GM18526 (cell line): Measurements from ENCODE around the gene PTBP3.
A peak's percentile ranks its signal among the peaks of the same experiment; 100 is the strongest.

Experiments
- POLR2A ChIP-seq: IDR thresholded peaks from 3 replicates; pipeline ENCODE4 v1.6.1; 2011; ENCODE audit not compliant: insufficient read length; ENCODE audit errors: extremely low read depth

Gene PTBP3

DNA sequence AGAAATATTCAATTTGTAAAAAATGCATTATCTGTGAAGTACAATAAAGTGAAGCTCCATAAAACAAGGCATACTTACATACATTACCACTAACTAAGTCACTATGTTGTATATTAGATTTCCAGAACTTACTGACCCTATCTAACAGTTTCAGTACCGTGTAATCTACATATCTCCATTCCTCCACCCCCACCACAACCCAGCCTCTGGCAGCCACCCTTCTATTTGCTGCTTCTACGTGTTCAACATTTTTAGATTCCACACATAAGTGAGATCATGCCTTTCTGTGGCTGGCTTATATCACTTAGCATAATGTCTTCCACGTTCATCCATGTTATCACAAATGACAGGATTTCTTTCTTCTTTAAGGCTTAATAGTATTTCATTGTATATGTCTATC, 31.3 kb upstream of the PTBP3 start:
- no peak for TF ChIP-seq POLR2A

DNA sequence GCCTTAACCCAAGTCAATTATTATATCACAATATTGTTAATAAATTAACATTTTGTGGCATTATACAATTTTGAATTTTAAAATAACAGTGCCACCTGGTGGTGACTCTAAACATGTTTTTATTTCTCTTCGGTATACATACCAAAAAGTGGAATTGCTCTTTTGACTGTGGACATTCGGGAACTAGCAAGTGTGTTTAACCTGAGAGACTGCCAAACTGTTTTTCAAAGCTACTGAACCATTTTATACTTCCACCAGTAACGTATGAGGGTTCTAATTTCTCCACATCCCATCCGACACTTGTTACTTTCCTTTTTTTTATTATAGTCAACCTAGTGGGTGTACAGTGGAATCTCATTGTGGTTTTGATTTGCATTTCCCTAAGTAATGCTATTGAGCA, 28.2 kb upstream of the PTBP3 start:
- no peak for TF ChIP-seq POLR2A

DNA sequence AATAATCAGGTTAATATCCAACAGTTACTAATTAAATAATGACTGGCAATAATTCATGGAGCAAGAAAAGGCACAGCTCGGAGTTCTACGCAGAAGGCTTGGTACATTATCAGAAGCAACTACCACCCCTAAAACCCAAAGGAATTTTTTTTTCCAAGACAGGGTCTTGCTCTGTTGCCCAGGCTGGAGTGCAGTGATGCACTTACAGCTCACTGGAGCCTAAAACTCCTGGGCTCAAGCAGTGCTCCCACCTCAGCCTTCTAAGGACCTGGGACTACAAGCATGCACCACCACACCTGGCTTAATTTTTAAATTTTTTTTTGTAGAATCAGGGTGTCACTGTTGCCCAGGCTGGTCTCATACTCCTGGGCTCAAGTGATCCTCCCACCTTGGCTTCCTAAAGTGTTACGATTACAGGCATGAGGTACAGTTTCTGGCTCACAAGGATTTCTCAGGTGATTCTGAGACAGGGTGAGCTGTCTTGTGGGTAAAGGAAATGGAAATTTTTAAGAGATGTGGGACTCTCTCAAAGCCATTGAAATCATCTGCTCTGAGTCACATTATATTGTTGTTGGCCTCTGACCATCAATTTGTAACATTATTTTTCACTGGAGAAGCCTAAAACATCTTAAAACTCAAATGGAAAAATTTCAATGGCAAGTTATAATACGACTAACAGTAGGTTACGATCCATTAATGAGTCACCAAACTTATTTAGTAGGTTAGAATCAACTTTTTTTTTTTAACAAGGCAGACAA, 26.8 kb upstream of the PTBP3 start:
- no peak for TF ChIP-seq POLR2A

DNA sequence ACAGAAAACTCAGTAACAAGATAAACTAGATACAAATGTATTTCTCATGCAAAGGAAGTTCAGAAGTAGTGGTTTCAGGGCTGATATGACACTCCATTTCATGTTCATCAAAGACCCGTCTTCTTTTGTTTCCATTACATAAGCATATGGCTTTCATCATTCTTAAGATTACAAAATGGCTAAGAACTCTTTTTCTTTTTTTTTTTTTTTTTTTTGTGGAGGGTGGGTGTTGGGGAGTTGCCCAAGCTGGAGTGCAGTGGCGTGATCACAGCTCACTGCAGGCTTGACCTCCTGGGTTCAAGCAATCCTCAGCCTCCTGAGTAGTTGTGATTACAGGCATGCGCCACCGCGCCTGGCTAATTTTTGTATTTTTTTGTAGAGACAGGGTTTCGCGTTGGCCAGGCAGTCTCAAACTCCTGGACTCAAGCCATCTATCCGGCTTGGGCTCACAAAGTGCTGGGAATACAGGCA, 22.0 kb upstream of the PTBP3 start:
- TF ChIP-seq POLR2A = no peak

DNA sequence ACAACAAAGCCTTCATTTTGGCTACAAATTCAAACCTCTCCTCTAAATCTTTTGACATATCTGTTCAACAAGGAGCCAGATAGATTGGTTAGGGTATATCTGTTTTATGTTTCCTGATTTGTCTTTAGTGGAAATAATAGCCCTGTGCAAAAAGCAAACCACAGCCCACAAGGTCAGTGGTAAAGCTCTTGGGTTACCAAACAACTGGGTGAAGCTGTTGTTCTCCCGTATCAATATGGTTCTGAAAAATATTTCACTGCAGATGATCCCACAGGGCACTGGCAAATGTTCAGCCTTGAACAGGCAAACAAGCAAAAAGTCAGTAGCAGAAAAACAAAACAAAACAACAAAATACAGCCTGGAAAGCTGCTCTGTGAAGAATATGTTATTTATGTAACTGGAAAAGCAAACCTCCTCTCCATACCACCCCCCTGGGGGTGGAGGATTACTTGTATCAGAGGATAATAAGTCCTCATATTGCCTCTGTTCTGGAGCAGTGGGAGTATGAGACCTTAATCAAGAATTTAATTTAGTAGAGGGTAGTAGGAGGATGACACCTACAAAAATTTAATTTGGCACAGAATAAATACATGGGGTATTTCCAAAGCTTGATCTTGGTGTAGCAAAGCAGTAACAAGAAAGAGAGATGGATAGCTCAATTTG, 20.8 kb upstream of the PTBP3 start:
- TF ChIP-seq POLR2A = no peak

DNA sequence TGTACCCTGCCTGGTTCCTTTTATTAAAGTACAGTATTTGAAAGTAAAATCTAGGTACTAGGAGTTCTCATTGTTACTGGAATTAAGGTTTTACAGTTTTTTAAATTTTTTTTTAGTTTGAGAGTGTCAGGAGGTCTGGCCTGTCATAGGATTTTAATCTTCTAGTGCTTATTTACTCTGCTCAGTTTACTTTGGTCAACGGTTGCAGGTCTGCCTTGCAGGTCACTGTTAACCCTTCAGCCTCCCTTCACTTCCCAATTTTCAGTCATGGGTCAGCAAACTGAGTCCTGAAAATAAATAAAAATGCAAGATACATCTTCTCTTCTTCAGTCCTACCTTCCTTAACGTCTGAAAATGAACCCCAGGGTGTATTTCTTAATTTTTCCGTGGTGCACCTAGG, 18.8 kb upstream of the PTBP3 start:
- TF ChIP-seq POLR2A = no peak

DNA sequence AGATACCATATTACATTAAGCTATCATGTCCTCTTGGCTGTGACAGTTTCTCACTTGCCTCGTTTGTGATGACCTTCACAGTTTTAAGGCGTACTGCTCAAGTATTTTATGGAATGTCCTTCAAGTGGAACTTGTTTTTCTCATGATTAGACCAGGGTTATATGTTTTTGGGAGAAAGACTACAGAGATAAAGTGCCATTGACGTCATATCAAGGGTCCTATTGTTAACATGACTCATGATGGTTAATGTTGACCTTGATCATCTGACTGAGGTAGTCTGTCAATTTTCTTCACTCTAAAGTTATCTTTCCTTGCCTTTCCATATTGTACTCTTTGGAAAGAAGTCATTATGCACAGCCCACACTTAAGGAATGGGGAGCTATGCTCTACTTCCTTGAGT, 17.8 kb upstream of the PTBP3 start:
- TF ChIP-seq POLR2A = no peak

DNA sequence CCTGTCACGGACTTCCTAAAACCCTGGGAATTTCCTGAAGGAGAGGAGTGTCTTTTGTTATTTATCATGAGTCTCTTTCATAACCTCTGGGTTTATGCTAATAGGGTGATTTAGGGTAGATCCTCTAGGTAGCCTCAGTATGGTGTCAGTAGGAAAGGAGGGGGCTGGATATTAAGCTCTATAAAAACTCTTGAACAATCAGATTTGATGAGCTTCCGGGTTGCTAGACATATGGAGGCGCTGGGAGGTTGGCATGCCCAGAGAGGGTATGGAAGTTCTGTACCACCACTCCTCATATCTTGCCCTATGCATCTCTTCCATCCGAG, 15.6 kb upstream of the PTBP3 start:
- TF ChIP-seq POLR2A = no peak

DNA sequence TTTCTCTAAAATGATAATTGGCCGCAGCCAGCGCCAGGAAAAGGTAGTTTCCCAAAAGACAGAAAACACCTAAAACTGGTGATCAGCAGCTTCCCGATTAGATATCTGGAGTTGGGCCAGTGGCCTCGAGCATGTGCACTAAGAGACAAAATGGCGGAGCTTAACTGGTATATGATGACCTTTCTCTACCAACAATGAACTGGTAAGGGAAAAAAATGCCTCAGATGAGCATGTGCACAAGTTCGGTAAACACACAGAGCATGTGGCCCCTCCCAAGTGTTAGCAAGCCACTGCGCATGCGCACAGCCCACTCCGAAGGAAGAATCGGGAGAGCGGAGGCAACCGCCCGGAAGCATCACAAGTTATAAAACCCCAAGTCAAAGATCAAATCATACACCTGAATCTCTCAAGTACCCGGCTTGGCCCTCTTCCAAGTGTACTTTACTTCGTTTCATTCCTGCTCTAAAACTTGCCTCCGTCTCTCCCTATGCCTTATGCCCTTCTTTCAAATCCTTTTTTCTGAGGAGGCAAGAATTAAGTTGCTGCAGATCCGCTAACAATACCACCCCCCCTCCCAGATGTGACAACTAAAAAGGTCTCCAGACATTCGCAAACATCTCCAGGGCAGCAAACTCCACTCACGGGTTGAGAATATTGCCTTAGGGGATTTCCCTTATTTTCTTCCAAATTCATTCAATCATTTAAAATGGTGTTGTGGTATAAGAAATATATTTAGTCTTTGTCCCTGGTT, 15.0 kb upstream of the PTBP3 start:
- peak; percentile 18 for TF ChIP-seq POLR2A

DNA sequence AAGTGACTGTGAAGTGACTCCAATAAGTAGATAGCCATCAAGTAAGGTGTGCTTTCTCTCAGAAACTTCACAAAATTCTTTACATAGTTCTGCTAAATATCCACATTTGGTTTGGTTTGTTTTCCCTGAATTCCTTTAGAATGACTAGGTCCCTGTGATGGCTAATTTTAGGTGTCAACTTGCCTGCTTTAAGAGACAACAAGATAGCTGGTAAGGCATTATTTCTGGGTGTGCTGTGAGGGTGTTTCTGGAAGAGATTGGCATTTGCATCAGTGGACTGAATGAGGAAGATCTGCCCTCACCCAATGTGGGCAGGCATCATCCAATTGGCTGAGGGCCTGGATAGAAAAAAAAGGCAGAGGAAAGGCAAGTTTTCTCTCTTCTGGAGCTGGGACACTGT, 8.3 kb upstream of the PTBP3 start:
- no peak for TF ChIP-seq POLR2A

DNA sequence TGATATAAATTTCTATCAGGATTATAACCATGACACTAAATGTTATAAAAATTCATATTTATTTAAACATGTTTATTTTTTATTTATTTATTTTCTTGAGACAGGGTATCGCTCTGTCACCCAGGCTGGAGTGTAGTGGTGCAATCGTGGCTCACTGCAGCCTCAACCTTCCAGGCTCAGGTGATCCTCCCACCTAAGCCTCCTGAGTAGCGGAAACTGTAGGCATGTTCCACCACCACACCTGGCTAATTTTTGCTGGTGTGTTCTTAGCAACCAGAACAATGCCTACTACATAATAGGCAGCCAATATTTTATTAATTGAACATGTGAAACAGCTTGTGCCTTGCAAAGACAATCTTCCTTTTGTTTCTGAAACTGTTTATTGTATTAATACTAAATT, 6.5 kb upstream of the PTBP3 start:
- TF ChIP-seq POLR2A = no peak

DNA sequence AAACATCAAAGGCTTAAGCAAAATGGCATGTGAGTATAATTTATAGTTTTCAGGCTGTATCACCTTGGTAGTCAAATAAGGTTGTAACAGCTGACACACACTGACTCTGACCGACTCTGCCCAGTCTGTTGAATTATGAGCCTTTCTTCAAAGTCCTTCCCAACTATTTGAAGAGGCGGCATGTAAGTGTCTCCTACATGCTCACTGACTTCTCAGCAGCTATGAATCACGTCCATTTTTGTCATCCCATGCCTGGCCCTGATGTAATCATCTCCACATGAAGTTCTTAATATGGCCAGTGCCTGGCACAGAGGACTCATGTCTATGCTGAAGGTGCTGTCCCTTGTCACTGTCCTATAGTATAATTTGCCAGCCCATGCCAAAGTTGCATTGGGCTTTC, 5.1 kb upstream of the PTBP3 start:
- no peak for TF ChIP-seq POLR2A

DNA sequence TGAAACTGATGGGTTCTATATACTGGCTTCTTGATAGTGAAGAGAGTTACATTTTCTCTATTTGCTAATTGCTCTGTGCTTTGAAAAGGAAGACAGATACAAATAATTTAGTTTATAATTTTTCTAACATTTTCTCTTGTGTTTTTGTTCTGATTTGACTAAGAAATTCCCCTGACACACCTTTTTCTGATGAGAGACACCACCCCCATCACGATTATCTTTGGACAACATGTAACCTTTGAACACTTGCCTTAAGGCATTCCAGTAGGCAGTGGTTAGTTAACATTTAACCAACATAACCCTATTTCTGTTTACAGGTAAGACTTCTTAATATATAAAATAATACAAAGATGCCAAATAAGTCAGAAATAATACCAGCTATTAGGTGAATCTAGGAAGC, 4.1 kb upstream of the PTBP3 start:
- no peak for TF ChIP-seq POLR2A

DNA sequence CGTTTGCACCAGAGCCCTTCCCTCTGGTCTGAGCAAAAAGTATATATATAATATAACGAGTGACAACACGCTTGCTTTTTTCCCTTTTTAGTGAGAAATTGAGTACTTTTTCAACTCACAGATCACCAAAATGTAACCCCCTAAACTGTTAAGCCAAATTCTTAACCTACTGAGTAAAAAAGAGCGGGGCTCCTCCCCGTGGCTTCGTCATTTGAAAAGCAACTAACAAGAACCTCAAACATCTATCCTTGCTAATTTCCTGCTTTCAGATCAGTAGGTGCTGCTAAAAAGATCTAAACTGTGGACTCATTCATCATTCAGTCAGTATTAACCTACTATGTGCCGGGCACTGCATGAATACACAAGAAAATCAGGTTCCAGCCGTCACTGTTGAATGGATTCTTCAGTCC, 1.0 kb upstream of the PTBP3 start:
- no peak for TF ChIP-seq POLR2A

DNA sequence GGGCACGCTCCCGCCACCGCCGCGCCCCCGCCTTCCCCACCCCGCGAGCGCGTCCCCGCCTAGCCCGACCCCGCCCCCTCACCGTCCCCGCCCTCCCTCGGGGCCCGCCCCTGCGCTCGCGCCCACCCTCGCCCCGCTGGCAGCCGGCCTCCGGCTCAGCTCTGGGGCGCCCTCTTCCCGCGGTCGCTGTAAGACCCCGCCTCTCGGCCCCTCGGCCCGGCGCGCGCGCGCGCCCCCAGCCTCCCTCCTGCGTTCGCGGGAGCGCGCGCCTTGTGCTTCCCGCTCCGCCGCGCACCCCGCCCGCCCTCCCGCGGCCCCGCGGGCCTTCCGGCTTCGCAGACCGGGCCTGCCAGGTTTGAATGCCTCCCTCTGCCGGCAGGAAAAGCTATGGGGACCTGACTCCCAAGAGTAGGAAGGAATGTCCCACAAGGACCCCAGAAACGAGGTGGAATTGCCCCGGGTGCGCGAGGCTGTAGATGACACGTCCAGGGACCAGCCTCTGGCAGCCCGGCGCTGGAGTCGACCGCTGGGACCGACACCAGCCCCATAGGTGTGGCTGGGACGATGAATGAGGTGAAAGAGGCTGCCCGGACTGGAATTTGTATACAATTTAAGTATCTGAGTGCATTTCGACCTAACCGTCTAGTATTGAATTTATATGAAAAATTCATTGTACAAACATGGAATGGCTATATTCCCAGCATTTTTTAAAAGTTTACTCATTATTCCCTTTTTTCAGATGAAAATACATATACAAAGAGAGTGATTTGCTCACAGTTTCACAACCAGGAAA, 416 bp upstream of the PTBP3 start:
- no peak for TF ChIP-seq POLR2A

DNA sequence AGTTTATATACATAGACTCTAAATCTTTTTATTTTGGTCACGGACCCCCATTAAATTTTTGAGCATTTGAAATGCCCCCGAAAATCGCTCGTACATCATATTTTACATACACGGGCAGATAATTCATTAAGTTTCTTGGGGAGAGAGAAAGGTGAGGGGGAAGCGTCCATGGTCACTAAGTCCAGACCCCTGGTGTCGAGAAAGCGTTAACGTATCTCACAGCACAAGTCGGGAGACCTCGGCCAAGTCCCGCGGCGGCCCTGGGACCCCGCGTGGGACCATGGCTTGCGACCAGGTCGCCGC, 794 bp downstream of the PTBP3 start:
- no peak for TF ChIP-seq POLR2A

DNA sequence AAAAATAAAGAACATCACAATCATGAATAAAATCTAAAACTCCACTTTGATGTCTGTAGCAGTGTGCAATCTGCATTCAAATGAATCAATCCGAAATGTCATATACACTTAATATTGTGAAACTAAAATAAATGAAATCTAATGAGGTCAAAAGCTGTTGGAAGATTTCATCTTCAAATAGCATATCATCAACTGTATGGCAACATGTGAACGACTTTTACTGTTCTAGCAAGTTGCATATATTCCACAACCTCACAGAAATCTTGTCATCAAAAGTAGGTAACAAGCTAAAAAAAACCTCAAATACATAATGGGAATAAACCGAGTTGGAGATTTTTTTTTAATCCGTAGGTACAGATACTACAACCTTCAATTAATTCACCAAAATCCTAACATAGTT, 1.2 kb downstream of the PTBP3 start:
- no peak for TF ChIP-seq POLR2A

DNA sequence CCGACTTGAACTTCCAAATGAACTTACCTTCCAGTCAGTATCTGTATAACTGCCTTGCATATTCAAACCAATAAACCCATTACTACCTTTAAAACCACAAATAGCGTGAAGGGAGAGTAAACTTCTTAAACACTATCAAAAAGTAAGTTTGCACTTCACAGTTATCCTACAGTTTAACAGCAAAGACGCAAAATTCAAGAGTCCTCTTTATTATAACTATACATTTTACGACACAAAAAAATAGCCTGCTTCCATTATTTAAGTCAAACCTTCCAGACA, 1.8 kb downstream of the PTBP3 start:
- no peak for TF ChIP-seq POLR2A
